Activated B cell treated with CpG ODN at 0.5 μM for 24 hours (primary cell): ENCODE measurements around the gene MUL1. TPM values are rescaled to one million over a fixed set of nuclear protein-coding genes. Genes with fewer than 3 reads are reported as not detected.

Source experiments
- ATAC-seq: fragments of 200-7000 bp; cut with Tn5 transposase; one replicate; pipeline ENCODE4 v1.10.0; 2021; ENCODE audit warnings: low read depth, mild to moderate bottlenecking, moderate library complexity
- CTCF ChIA-PET: fragments of 350-600 bp; sonication (Branson Sonifier 250); formaldehyde crosslinking; loops from one replicate; lab custom pipeline; 2021; ENCODE audit warnings: antibody characterized with exemption; lab: Charles Lee
- POLR2A ChIA-PET: fragments of 350-600 bp; sonication (Branson Sonifier 250); formaldehyde crosslinking; loops from one replicate; lab custom pipeline; 2021; ENCODE audit warnings: antibody characterized with exemption; lab: Charles Lee
- DNase-seq: peaks from one replicate; pipeline ENCODE4 v3.0.0; 2022
- H3K27ac Mint-ChIP-seq: one replicate; pipeline ENCODE4 v1.8.0; 2020; ENCODE audit warnings: mixed read lengths
- H3K27me3 Mint-ChIP-seq: one replicate; pipeline ENCODE4 v1.8.0; 2021; ENCODE audit warnings: mixed read lengths
- H3K36me3 Mint-ChIP-seq: one replicate; pipeline ENCODE4 v1.8.0; 2021; ENCODE audit warnings: low read depth, mixed read lengths
- H3K4me1 Mint-ChIP-seq: one replicate; pipeline ENCODE4 v1.8.0; 2021; ENCODE audit warnings: mixed read lengths
- H3K4me3 Mint-ChIP-seq: one replicate; pipeline ENCODE4 v1.8.0; 2020; ENCODE audit warnings: mild to moderate bottlenecking, mixed read lengths
- H3K9me3 Mint-ChIP-seq: one replicate; pipeline ENCODE4 v1.8.0; 2020; ENCODE audit warnings: mixed read lengths
- intact Hi-C: fragments of 100-400 bp; cut with micrococcal nuclease; formaldehyde crosslinking; loops from one replicate; pipeline ENCODE4 v1.15.1; 2024
- total RNA-seq: library from RNA; stranded (reverse); gene quantifications from 2 replicates; pipeline ENCODE4 v1.2.3, GENCODE V29; 2022
- TF ChIP-seq, protein P1 (sequence below): fragments of 200-600 bp; IDR thresholded peaks from one replicate; pipeline ENCODE4 v1.8.0; 2022; ENCODE audit warnings: antibody characterized with exemption, mild to moderate bottlenecking

Gene MUL1
- total RNA-seq, 1 donor from 2014 or later: 21.7 TPM

DNA sequence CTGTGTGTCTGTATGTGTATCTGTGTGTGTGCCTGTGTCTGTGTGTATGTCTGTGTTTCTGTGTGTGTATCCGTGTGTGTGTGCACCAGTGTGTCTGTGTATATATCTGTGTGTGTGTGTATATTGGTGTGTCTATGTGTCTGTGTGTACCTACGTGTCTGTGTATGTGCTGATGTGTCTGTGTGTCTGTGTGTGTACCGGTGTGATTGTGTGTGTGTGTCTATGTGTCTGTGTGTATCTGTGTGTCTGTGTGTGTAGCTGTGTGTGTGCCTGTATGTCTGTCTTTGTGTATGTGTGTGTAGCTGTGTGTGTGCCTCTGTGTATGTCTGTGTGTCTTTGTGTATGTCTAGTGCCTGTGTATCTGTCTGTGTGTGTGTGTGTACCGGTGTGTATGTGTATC is 53.9 kb downstream of the MUL1 start:
- TF ChIP-seq, protein P1, sequence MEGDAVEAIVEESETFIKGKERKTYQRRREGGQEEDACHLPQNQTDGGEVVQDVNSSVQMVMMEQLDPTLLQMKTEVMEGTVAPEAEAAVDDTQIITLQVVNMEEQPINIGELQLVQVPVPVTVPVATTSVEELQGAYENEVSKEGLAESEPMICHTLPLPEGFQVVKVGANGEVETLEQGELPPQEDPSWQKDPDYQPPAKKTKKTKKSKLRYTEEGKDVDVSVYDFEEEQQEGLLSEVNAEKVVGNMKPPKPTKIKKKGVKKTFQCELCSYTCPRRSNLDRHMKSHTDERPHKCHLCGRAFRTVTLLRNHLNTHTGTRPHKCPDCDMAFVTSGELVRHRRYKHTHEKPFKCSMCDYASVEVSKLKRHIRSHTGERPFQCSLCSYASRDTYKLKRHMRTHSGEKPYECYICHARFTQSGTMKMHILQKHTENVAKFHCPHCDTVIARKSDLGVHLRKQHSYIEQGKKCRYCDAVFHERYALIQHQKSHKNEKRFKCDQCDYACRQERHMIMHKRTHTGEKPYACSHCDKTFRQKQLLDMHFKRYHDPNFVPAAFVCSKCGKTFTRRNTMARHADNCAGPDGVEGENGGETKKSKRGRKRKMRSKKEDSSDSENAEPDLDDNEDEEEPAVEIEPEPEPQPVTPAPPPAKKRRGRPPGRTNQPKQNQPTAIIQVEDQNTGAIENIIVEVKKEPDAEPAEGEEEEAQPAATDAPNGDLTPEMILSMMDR: no peak
- Mint-ChIP-seq H3K27ac (no peak overlapping the region), H3K36me3 (no peaks in the 10 kb centered on the region), H3K27me3 (peaks cover 19% of the 10 kb centered on the region), H3K4me3 (no peak overlapping the region), H3K9me3 (no peaks in the 10 kb centered on the region), H3K4me1 (no peaks in the 10 kb centered on the region)
- DNase-seq: no peak
- ChIA-PET POLR2A (no interaction called here), CTCF (no interaction called here)
- intact Hi-C loops: no loop called here
- ATAC-seq: no peak

DNA sequence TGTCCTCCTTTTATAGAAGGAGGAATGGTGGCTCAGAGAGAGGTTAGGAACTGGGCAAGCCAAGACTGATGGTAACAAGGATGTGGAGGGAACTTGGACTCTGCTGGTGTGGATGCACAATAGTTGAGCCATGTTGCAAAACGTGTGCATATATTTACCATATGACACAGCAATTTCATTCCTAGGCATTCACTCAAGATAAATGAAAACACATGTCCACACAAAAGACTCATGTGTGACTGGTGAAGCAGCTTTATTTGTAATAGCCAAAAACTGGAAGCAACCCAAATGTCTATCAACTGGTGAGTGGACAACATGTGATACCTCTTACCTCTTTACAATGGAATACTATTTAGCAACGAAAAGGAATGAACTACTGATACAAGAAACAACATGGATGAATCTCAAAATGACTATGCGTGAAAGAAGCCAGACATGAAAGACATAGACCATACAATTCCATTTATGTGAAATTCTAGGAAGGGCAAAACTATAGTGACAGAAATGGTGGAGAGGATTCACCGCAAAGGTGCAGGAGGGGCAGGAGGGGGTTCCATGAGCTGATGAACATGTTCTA is 58.1 kb downstream of the MUL1 start:
- POLR2A ChIA-PET: no interaction called here

More for the DNA sequence above, 58.1 kb downstream of the MUL1 start:
- DNase-seq: no peak
- Mint-ChIP-seq H3K9me3 (no peaks in the 10 kb centered on the region), H3K27me3 (peaks cover 16% of the 10 kb centered on the region), H3K36me3 (no peaks in the 10 kb centered on the region), H3K4me3 (no peak overlapping the region), H3K27ac (no peak overlapping the region), H3K4me1 (no peaks in the 10 kb centered on the region)
- CTCF ChIA-PET: no interaction called here
- no peak for ATAC-seq
- intact Hi-C loops: no loop called here
- TF ChIP-seq, protein P1: no peak

Other genes starting within 250 kb of the MUL1 start
- gene VWA5B1, start 217.3 kb downstream of the MUL1 start, total RNA-seq: not detected in 2 replicates
- gene CAMK2N1, start 21.9 kb downstream of the MUL1 start, total RNA-seq: 0.18 and 0.71 TPM in 2 replicates
- gene FAM43B, start 44.4 kb upstream of the MUL1 start, total RNA-seq: not detected in 2 replicates
- not detected in 2 replicates for gene CDA, start 80.9 kb upstream of the MUL1 start, total RNA-seq
- gene PINK1, start 125.3 kb upstream of the MUL1 start, total RNA-seq: 3.4 and 4.2 TPM in 2 replicates
- gene DDOST, start 153.2 kb upstream of the MUL1 start, total RNA-seq: 132 TPM in 2 replicates
- gene KIF17, start 209.9 kb upstream of the MUL1 start, total RNA-seq: not detected in 2 replicates
- 0.69 and 0.89 TPM in 2 replicates for gene SH2D5, start 224.6 kb upstream of the MUL1 start, total RNA-seq